Nephron progenitor cell (in vitro differentiated cells): Measurements from ENCODE around the gene KCNE5.

Source experiments
- DNase-seq: peaks from one replicate; pipeline ENCODE4 v3.0.0; 2021
- H3K27ac Mint-ChIP-seq: 2 replicates; pipeline ENCODE4 v1.8.0; 2021; ENCODE audit warnings: mild to moderate bottlenecking, moderate library complexity, mixed read lengths
- H3K27me3 Mint-ChIP-seq: 2 replicates; pipeline ENCODE4 v1.8.0; 2021; ENCODE audit warnings: mild to moderate bottlenecking, low read depth, mixed read lengths; ENCODE audit not compliant: poor library complexity
- H3K36me3 Mint-ChIP-seq: 2 replicates; pipeline ENCODE4 v1.8.0; 2021; ENCODE audit warnings: low read depth, mixed read lengths
- H3K4me1 Mint-ChIP-seq: 2 replicates; pipeline ENCODE4 v1.8.0; 2021; ENCODE audit warnings: mixed read lengths
- H3K4me3 Mint-ChIP-seq: 2 replicates; pipeline ENCODE4 v1.8.0; 2021; ENCODE audit warnings: mild to moderate bottlenecking, moderate library complexity, mixed read lengths
- H3K9me3 Mint-ChIP-seq: 2 replicates; pipeline ENCODE4 v1.8.0; 2021; ENCODE audit warnings: mild to moderate bottlenecking, moderate library complexity, mixed read lengths
- TF ChIP-seq, protein P1 (sequence below): fragments of 200-600 bp; sonication (generic); IDR thresholded peaks from 2 replicates; pipeline ENCODE4 v1.5.0; 2021; ENCODE audit warnings: antibody characterized with exemption

Gene KCNE5

GRCh38 chrX:109635146-109635545 lies 10.2 kb upstream of the KCNE5 start:
- no peak overlapping the region for H3K4me3 Mint-ChIP-seq
- DNase-seq: peak; percentile 33
- H3K27ac Mint-ChIP-seq: peak overlapping the region; percentile 47
- no peaks in the 10 kb centered on the region for H3K9me3 Mint-ChIP-seq
- peaks cover 16% of the 10 kb centered on the region for H3K36me3 Mint-ChIP-seq
- TF ChIP-seq, protein P1, sequence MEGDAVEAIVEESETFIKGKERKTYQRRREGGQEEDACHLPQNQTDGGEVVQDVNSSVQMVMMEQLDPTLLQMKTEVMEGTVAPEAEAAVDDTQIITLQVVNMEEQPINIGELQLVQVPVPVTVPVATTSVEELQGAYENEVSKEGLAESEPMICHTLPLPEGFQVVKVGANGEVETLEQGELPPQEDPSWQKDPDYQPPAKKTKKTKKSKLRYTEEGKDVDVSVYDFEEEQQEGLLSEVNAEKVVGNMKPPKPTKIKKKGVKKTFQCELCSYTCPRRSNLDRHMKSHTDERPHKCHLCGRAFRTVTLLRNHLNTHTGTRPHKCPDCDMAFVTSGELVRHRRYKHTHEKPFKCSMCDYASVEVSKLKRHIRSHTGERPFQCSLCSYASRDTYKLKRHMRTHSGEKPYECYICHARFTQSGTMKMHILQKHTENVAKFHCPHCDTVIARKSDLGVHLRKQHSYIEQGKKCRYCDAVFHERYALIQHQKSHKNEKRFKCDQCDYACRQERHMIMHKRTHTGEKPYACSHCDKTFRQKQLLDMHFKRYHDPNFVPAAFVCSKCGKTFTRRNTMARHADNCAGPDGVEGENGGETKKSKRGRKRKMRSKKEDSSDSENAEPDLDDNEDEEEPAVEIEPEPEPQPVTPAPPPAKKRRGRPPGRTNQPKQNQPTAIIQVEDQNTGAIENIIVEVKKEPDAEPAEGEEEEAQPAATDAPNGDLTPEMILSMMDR: peak; percentile 57
- peaks cover 19% of the 10 kb centered on the region for H3K4me1 Mint-ChIP-seq
- H3K27me3 Mint-ChIP-seq: no peaks in the 10 kb centered on the region

GRCh38 chrX:109632906-109633504 lies 8.0 kb upstream of the KCNE5 start:
- Mint-ChIP-seq H3K27ac (no peak overlapping the region), H3K9me3 (peaks cover 2% of the 10 kb centered on the region), H3K4me1 (peaks cover 19% of the 10 kb centered on the region), H3K4me3 (no peak overlapping the region), H3K27me3 (no peaks in the 10 kb centered on the region), H3K36me3 (peaks cover 6% of the 10 kb centered on the region)
- DNase-seq: peak; percentile 40
- TF ChIP-seq, protein P1: peak; percentile 70

- H3K4me3 Mint-ChIP-seq: no peak overlapping the region
- peaks cover 20% of the 10 kb centered on the region for H3K9me3 Mint-ChIP-seq
- TF ChIP-seq, protein P1: no peak
- no peaks in the 10 kb centered on the region for H3K27me3 Mint-ChIP-seq
- peaks cover 10% of the 10 kb centered on the region for H3K36me3 Mint-ChIP-seq
- no peak for DNase-seq
- no peak overlapping the region for H3K27ac Mint-ChIP-seq
- H3K4me1 Mint-ChIP-seq: peaks cover 6% of the 10 kb centered on the region
Observed at GRCh38 chrX:109629310-109629709, 4.3 kb upstream of the KCNE5 start.

DNA sequence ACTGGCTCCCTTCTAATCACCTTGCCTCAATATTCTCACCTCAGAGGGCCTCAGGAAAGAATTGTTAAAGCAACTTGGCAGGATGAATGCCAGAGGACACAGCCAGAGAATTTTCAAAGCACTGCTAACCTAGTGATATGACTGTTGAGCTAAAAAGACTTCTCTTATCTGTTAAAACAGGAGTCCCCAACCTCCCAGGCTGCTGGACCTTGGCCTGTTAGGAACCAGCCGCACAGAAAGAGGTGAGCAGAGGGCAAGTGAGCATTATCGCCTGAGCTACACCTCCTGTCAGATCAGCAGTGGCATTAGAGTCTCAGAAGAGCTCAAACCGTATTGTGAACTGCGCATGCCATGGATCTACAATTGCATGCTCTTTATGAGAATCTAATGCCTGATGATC lies 1.7 kb upstream of the KCNE5 start:
- Mint-ChIP-seq H3K36me3 (peaks cover 10% of the 10 kb centered on the region), H3K27ac (no peak overlapping the region), H3K27me3 (peaks cover 3% of the 10 kb centered on the region), H3K4me3 (no peak overlapping the region), H3K4me1 (peaks cover 19% of the 10 kb centered on the region), H3K9me3 (peaks cover 20% of the 10 kb centered on the region)
- no peak for DNase-seq
- TF ChIP-seq, protein P1: no peak

GRCh38 chrX:109623997-109624396 lies 975 bp downstream of the KCNE5 start:
- TF ChIP-seq, protein P1: no peak
- Mint-ChIP-seq H3K36me3 (peaks cover 10% of the 10 kb centered on the region), H3K4me1 (peaks cover 36% of the 10 kb centered on the region), H3K27ac (no peak overlapping the region), H3K27me3 (peaks cover 3% of the 10 kb centered on the region), H3K9me3 (peaks cover 20% of the 10 kb centered on the region), H3K4me3 (peak overlapping the region; percentile 69)
- DNase-seq: no peak

GRCh38 chrX:109622270-109622669 lies 2.7 kb downstream of the KCNE5 start:
- Mint-ChIP-seq H3K4me1 (peaks cover 31% of the 10 kb centered on the region), H3K4me3 (no peak overlapping the region), H3K9me3 (peaks cover 10% of the 10 kb centered on the region), H3K36me3 (peaks cover under 1% of the 10 kb centered on the region), H3K27me3 (peaks cover 3% of the 10 kb centered on the region), H3K27ac (no peak overlapping the region)
- DNase-seq: no peak
- TF ChIP-seq, protein P1: no peak
